NCI-H1694 treated with DMSO at 0.1 percent for 48 hours (cell line): ENCODE results near the gene FHIT.

Source experiments
- DNase-seq: peaks from one replicate; lab custom pipeline; 2025; lab: John Stamatoyannopoulos, UW

Gene FHIT

GRCh38 chr3:60760145-60760544 is 491.1 kb downstream of the FHIT start:
- no peak for DNase-seq

- no peak for DNase-seq
These were observed 491.8 kb downstream of the FHIT start for GRCh38 chr3:60759439-60759838.

GRCh38 chr3:60758831-60759230 is 492.4 kb downstream of the FHIT start:
- no peak for DNase-seq

GRCh38 chr3:60758171-60758570 is 493.1 kb downstream of the FHIT start:
- DNase-seq, result no peak

- DNase-seq, result no peak
These were observed 493.5 kb downstream of the FHIT start for GRCh38 chr3:60757724-60758123.

GRCh38 chr3:60756241-60757030 is 494.8 kb downstream of the FHIT start:
- DNase-seq, result no peak

- no peak for DNase-seq
These were observed 496.2 kb downstream of the FHIT start for GRCh38 chr3:60755094-60755493.

- DNase-seq, result no peak
These were observed 496.6 kb downstream of the FHIT start for GRCh38 chr3:60754617-60755016.

- no peak for DNase-seq
These were observed 498.4 kb downstream of the FHIT start for GRCh38 chr3:60752809-60753208.

GRCh38 chr3:60746695-60747416 is 504.4 kb downstream of the FHIT start:
- DNase-seq, result no peak

GRCh38 chr3:60746043-60746638 is 505.1 kb downstream of the FHIT start:
- DNase-seq, result no peak

- DNase-seq, result no peak
These were observed 507.6 kb downstream of the FHIT start for GRCh38 chr3:60743631-60744164.

- no peak for DNase-seq
These were observed 508.6 kb downstream of the FHIT start for GRCh38 chr3:60742606-60743145.

- DNase-seq, result no peak
These were observed 513.4 kb downstream of the FHIT start for GRCh38 chr3:60737633-60738399.

- no peak for DNase-seq
These were observed 520.9 kb downstream of the FHIT start for GRCh38 chr3:60730371-60730770.

GRCh38 chr3:60729056-60729455 is 522.2 kb downstream of the FHIT start:
- DNase-seq, result no peak

- DNase-seq, result no peak
These were observed 523.2 kb downstream of the FHIT start for GRCh38 chr3:60728006-60728405.

- no peak for DNase-seq
These were observed 530.5 kb downstream of the FHIT start for GRCh38 chr3:60720736-60721135.

- DNase-seq, result no peak
These were observed 534.7 kb downstream of the FHIT start for GRCh38 chr3:60716573-60716972.

GRCh38 chr3:60708191-60708975 is 542.9 kb downstream of the FHIT start:
- peak; percentile 24 for DNase-seq

- no peak for DNase-seq
These were observed 543.7 kb downstream of the FHIT start for GRCh38 chr3:60707452-60708020.
